Measurements from ENCODE around the gene IARS2. TPM values are rescaled to one million over a fixed set of nuclear protein-coding genes. Genes with fewer than 3 reads are reported as not detected.

IARS2 gene
- 100 to 1,000 TPM in 1 of 4 donors, 10 to 100 TPM in 3; 86.1 to 100 (median 90.8) TPM for total RNA-seq

DNA sequence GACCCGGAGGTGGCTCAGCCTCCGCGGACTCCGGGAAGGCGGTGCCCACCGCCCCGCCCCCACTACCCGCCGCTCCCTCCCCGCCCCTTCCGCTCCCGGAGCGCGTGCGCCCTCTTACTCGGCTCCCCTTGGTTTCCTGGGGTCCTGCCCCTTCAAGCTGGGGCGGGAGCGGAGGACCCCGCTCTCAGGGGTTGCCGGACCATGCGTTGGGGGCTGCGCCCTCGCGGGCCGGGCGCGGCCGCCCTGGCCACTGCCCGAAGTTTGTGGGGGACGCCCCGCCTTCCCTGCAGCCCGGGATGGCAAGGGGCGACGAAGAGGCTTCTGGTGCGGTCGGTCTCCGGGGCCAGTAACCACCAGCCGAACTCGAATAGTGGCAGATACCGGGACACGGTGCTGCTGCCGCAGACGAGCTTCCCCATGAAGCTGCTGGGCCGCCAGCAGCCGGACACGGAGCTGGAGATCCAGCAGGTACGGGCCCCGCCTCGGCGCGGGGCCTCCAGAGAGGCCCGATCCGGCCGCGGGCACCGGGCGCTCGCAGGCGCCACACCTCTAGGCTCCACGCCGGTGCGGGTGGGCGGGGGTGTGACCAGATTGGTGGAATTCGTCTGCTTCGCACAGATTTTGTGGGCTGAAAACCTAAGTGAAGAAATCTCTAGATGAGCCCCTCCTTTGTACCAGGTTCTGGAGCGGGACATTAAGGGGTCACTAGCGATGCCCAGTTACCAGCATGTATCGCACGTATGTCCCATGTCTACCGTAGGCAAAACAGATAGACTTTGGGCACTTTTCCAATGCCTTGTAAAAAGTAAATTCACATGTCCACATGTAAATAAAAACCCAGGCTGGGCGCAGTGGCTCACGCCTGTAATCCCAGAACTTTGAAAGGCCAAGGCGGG is at the start of gene IARS2:
Gene IARS2, plus strand, starts transcription at position 117 of the 896 bp plus-strand sequence. Its CDS starts 85 bp downstream, at position 202.
- TF ChIP-seq, protein P1, sequence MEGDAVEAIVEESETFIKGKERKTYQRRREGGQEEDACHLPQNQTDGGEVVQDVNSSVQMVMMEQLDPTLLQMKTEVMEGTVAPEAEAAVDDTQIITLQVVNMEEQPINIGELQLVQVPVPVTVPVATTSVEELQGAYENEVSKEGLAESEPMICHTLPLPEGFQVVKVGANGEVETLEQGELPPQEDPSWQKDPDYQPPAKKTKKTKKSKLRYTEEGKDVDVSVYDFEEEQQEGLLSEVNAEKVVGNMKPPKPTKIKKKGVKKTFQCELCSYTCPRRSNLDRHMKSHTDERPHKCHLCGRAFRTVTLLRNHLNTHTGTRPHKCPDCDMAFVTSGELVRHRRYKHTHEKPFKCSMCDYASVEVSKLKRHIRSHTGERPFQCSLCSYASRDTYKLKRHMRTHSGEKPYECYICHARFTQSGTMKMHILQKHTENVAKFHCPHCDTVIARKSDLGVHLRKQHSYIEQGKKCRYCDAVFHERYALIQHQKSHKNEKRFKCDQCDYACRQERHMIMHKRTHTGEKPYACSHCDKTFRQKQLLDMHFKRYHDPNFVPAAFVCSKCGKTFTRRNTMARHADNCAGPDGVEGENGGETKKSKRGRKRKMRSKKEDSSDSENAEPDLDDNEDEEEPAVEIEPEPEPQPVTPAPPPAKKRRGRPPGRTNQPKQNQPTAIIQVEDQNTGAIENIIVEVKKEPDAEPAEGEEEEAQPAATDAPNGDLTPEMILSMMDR (IDR thresholded peaks at IDR 0.05; ENCODE audit: low read depth), result no peak

DNA sequence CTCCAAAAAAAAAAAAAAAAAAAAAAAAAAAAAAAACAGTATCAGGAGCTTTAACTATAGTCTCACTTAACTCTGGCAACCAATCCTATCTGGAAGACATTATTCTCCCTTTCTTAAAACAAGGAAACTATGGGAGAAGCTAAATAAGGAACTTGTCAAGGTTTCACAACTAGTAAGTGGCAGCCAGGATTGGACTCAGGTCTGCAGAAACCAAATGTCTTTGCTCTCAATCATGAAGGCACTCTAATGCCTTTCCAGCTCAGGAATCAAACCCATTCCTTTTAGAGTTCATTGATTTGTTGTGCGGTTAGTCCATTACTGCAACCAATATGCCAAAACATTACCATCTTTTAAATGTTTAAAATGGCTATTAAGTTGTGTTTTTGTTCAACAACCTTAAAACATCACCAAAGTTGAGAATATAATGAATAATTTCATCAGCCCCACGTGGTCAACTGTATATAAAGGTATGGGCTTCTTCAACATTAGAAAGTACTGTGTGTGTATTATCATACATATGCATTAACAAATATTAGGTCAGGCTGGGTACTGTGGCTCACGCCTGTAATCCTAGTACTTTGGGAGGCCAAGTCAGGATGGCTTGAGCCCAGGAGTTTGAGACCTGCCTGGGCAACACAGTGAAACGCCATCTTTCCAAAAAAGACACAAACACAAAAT is 49.1 kb upstream of the IARS2 start:
- TF ChIP-seq, protein P1 (IDR thresholded peaks at IDR 0.05; ENCODE audit: low read depth), result no peak

DNA sequence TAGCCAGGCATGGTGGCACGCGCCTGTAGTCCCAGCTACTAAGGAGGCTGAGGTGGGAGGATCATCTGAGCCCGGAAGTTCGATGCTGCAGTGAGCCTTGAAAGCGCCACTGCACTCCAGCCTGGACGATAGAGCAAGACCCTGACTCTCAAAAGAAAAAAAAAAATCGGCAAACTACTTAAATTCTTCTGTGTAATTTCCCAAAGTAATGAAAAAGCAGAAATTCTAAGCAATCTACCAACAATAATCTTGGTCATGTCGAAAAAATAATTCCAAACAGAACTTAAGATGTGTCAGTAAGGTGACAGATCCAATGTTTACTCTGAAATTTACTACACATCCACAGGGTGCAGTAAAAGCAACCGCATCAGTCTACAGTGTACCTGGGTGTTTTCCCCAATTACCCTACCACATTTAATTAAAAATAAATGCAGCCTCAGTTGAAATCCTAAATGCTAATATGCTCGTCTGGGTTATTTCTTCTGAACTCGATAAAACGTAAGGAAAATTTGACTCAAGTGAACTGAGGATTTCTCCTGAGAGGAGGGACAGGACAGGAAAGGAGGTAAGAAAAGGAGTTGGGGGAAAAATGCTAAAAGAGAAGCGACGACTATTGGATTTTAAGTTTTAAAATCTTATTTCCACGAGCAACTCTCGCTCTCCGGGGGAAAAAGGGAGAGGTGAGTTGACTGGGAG is 48.4 kb upstream of the IARS2 start:
- TF ChIP-seq, protein P1 (IDR thresholded peaks at IDR 0.05; ENCODE audit: low read depth), result no peak

DNA sequence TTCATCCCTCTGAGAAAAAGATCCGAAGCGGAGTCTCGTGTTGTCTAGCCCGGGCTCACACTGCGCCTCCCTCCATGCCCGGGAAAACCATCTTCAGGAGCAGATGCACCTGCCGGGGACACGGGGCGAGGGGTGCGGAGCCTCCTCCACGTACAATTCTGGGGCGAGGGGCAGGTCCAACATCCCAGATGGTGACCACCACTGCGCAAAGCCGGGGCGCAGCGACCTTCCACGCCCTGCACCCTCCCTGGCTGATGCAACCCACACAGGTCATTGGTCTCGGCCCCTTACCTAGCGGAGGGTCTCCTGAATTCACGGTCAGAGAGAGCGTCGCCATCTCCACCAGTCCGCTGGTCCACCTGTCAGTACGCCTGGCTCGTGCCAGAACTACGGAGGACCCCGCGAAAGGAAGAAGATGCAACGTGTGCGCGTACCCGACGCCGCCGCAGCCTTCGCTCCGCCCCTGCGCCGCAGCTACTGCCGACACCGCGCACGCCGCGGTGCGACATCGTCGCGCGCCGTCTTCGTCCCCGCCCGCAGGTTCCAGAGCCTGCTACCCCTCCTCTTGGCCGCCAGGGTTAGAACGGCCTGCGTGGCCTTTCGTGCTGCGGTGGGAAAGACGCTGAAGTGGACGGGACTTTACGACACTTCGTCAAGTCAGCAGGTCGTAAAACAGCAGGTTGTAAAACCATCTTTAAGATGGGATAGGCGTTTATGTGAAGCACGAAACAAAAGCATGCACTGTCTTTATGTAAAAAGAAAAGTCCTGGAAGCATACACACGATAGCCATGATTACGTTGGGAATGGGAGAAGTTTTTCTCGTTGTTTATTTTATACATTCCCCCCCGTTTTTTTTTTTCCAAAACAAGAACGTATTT is 47.6 kb upstream of the IARS2 start, which contains the start of gene EPRS1:
Gene EPRS1, minus strand, starts transcription at position 454 of the 879 bp plus-strand sequence. Its CDS starts 117 bp downstream, at position 337.
- TF ChIP-seq, protein P1 (IDR thresholded peaks at IDR 0.05; ENCODE audit: low read depth), result no peak

DNA sequence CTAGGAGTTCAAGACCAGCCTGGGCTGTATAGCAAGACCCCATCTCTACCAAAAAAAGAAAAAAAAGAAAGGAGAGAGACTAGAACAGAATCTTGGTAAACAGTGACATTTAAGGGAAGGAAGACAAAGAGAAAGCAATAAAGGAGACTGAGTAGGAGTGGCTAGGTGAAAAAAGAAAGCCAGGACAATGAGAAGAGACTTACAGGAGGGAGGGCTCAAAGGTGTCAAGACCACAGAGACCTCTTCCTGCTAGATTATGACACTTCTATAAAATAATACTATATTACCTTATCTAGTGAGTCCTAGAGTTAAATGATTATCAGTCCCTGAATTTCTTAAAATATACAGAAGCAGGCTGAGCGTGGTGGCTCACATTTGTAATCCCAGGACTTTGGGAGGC is 37.6 kb upstream of the IARS2 start:
- TF ChIP-seq, protein P1 (IDR thresholded peaks at IDR 0.05; ENCODE audit: low read depth), result no peak

DNA sequence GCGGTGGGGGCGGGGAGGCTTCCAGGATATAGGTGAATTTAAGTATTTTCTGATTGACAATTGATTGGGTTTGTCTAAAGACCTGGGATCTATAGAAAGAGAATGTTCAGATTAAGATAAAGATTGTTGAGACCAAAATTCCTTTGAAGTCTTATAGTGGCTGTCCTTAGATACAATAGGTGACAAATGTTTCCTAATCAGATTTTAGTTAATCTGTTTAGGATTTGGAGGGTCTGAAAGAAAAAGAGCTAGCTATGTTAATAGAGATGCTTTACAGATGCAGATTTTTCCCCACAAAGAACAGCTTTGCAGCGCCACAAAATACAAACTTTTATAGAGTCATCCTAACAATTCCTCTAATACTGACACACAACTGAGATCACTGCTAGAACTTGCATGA is 33.1 kb upstream of the IARS2 start:
- TF ChIP-seq, protein P1 (IDR thresholded peaks at IDR 0.05; ENCODE audit: low read depth), result no peak

Measured in subcutaneous adipose tissue (tissue), 4 donors.